Hepatic stellate cell (primary cell): ENCODE data around the gene YPEL2.
A peak's percentile ranks its signal among the peaks of the same experiment; 100 is the strongest.

Experiments used
- DNase-seq: peaks from one replicate; pipeline ENCODE4 v3.0.0; 2011; ENCODE audit warnings: low spot score

The YPEL2 gene

DNA sequence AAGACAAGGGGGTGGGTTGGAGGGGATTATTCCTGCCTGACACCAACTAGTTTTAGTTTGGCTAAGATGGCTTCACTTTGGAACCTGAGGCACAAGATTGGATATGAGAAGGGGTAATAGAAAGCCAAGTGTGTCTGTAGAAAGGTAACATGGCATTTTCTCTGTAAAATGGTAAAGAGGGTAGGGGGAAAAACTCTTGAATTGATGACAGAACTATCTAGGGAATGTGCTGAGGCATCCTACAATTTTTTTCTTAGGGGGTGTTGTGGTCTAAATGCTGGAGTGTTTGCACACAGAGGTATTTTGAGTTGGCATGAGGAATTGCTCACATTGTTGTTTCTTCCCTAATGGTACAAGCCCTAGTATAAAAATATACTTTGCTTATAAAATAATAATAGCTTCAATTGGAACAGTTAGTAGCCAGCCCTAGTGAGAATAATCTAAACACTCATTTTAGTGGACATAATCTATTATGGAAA lies 25.8 kb downstream of the YPEL2 start:
- DNase-seq = peak; percentile 39

DNA sequence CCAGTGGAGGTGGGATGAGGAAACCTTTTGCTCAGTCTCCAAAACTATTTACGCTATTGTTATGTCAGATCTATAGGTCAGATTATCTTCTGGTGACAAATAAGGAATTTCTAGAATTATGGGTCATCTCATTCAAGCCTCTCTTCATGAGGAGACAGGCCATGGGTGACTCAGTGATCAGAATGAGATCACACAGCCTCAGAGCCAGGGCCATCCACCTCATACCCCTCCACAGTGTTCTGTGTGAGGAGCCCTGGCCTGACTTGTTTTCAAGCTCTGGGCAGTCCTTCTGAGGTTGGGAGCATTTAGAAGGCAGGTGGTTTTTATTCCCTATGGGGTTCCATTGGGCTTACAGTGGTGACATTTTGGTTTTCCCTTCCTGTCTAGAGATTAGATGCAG lies 26.5 kb downstream of the YPEL2 start:
- DNase-seq = peak; percentile 75

GRCh38 chr17:59361386-59361785 lies 29.9 kb downstream of the YPEL2 start:
- DNase-seq = peak; percentile 68

DNA sequence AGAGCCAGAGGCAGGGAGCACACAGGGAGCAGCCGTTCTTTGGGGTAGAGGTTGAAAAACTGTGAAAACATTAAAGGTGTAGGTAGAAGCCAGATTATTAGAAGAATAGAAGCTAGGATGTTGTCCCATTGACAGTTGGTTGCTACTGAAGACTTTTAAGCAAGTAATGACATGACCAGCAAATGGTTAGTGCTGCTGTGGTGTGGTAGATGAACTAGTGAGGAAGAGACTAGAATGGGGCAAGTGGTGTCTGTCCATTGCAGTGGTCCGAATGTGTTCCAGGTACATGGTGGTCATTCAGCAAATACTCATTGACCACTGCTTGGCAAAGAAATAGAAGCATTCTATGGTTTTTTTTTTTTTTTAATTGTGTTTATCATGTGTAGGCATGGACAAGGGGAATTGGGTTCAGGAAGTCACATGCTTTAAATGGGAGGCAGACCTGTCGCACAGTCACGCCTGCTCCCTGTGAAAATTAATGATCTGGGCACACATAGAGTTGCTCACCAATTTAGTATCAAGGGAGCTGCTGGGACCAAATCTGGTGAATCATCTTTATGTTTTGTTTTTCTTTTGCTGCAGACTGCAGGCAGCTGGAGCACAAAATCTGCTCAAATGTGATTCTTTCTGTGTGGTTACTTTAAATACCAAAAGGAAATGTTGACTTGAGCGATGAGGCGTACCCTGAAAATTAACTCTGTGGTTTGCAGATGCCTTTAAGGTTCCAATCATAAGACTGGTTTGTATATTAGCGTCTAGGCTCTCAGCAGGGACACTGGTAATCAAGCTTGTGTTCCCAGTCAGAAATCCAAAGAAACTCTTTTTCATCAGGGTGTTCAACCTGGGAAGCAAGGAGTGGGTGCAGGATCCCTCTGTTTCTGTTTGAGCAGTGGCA lies 30.7 kb downstream of the YPEL2 start:
- peak; percentile 50 for DNase-seq

- no peak for DNase-seq
Observed at GRCh38 chr17:59362811-59363205, 31.4 kb downstream of the YPEL2 start.

GRCh38 chr17:59365383-59365981 lies 34.0 kb downstream of the YPEL2 start:
- no peak for DNase-seq

DNA sequence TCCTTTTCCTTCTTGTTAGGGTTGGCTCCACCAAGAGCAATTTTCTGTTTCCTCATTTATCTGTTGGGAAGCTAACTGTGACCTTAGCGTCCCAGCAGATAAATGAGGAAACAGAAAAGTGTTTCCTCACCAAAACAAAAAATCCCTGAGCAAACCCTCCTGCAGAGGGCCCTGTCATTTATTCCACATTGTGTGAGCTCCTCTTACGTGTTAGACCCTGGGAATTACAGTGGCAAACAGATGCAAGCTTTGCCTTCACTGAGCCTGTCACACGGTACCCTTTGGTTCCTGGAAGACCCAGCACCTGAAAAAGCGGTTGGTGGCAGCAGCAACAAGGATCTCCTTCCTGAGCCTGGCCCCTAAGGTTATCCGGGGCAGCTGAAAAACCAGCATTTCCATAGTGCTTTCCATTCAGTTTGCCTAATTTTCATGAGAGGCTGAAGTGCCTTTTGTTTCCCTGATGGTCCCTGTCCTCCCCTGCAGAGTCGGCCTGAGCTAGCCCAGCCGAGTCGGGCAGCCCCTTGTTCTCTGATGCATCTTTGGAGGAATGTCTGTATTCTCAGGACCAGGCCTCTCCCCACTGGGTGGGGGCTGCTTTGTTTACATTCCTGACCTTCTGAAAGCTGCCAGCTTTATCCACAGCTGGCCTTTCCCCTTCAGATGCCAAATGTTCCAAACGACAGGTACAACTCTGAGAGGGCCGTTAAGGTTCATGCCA lies 34.7 kb downstream of the YPEL2 start:
- DNase-seq = peak; percentile 32

- DNase-seq = peak; percentile 83
Observed at GRCh38 chr17:59366773-59367656, 35.6 kb downstream of the YPEL2 start.

GRCh38 chr17:59367657-59368045 lies 36.2 kb downstream of the YPEL2 start:
- DNase-seq = no peak

DNA sequence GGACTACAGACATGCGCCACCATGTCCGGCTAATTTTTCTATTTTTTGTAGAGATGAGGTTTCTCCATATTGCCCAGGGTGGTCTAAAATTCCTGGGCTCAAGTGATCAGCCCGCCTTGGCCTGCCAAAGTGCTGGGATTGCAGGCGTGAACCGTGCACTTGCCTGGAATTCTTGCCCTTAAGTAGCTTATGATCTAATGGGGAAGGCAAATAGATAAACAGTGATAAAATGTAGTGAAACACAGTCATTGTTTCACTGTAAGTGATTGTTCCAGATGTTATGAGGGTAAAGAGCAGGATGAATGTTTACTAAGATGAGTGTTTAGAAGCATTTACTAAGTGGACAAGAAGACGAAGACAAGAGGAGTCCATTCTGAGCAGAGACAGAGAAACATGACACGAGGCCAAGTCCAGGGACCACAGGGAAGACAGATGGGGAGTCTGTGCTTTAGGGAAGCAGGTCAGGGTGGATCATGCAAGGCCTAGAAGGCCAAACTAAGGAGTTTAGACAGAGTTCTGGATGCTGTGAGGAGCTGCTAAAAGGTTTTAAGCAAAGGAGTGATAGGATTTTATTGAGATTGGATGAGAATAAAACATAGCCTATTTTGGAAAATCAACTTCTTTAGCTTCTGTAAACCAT lies 36.9 kb downstream of the YPEL2 start:
- no peak for DNase-seq

DNA sequence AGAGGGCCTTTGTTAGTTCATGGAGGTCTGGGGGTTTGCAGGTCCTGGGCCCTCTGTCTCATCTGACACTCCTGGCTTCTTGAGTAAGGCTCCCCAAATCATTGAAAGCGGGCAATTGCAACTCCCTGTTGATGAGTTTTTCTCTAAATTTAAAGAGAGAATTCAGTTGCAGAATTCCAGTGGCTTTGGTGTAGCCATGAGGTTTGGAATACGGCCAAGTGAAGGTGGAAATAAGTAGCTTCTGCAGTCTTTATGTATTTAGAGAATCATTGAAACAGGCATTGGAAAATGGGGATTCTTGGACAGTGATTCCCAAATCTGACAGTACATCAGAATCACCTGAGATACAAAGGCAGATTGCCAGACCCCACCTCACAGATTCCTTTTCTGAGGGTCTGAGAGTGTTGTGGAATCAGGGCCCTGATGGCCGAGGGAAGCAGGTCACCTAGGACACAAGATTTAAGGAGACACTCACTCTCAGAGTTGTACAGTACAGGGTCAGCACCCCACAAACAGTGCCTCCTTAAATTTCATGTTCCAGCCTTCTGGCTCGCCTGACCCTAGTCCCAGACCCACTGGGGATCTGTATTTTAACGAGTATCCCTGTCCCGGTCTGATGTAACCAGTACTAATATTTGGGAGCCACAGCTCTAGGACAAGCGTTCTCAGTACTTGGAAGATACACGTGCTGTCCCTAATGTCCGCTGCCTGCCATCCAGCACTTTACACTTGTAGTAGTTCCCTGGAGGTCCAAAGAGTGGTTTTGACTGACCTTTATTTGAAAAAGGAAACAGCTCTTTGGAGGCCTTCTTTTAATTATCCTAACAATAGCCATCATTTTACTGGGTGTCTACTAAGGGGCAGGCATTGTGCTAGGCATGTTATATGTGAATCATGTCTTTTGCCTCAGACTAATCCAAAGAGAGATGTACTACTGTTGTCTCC lies 37.8 kb downstream of the YPEL2 start:
- no peak for DNase-seq

GRCh38 chr17:59370593-59371299 lies 39.3 kb downstream of the YPEL2 start:
- no peak for DNase-seq

DNA sequence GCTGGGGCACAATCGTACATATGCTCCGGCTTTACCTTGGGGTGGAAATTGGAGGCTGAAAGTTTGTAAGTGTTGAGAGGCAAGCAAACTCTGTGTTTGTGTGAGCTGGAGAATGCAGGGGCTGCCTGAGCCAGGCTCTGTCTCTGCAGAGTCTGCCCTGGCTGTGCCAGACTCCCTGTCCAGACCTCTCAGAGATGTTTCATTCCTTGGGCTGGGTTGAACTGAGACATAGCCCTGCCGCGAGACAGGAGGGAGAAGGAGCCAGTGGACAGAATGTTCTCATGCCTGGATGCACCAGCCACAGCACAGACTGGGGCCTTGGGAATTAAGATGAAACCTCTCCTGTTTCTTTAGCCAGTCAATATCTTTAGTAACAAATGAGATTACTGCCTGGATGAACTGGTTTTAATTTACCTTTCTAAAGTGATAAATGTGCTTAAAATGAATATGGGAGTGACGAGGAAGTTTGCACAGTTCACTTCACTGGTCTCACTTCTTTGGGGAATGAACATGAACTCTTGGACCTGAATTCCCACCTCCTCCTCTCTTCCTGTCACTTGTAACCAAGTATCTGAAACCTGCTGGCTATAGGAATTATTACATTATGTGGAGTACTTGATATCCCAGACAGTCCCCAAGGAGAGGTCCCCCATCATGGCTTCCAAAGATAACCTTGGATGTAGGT lies 40.1 kb downstream of the YPEL2 start:
- DNase-seq = peak; percentile 36

DNA sequence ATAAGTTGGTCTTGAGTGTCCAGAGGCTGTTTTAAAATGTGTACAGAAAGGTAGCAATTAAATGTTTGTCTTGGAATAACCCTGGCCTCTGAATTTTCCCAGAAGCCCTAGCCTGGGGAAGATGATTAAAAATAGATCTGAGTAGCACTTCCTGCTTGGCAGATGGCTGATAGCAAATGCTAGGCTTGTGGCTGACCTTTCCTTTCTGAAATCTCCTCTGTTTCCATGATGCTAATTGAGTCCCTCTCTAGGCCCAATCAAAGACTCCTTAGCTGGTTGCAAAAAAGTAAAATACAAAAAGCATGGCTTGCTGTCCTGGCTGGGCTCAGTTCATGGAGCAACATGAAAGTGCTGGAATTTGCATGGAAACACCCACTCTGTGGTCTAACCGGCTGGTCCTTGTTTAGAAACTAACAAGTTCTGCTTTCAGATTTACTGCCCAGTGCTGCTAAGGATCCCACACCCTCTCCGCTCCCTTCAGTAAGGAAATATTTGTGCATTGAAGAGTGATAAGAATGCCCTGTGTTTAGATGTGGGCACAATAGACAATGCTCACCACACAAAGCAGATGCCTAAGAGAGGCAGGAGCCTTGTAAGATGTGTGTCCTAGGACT lies 40.8 kb downstream of the YPEL2 start:
- peak; percentile 67 for DNase-seq

DNA sequence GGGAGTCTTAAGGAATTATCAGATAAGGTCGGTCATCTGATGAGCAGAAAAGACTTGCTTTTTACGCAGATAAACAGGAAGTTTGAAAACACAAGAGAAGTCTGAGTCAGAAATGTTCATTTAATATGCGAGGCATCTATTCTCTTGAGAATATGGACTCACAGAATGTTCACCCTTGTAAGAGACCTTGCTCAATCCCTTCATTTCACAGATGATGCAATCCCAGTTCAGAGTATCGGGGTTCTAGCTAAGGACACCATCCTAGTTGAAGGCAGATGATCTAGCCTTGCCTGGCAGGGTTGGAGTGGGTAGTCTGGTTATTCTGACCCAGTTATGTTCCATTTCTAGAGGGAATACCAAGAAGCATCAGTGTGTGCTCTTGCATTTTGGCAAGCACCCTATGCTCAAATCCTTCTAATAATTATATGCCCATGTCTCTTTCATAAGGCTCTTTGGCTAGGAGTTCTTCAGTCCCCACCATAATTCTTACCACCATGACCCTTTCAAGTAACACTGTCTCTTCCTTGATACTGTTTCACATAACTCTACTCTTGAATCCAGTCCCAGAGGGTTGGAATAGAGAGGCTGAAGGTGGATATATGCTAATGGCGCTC lies 42.5 kb downstream of the YPEL2 start:
- DNase-seq = peak; percentile 62

DNA sequence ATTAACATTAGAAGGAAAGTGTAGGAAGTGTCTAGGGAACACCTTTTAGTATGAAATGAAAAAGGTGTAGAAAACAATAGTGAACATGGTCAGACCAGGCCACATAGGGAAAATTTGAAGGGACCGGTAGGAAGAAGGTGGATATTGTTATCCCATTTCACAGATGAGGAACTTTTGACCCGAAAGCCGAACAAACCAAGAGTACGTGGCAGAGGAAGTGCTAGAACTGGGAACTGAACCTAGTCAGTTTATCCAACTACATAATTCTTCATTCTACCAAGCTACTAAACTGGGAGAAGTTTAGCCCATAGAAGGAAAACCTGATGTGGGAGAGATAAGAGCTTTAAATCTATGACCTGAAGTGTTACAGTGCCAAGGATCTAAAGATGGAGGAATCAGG lies 43.2 kb downstream of the YPEL2 start:
- no peak for DNase-seq

DNA sequence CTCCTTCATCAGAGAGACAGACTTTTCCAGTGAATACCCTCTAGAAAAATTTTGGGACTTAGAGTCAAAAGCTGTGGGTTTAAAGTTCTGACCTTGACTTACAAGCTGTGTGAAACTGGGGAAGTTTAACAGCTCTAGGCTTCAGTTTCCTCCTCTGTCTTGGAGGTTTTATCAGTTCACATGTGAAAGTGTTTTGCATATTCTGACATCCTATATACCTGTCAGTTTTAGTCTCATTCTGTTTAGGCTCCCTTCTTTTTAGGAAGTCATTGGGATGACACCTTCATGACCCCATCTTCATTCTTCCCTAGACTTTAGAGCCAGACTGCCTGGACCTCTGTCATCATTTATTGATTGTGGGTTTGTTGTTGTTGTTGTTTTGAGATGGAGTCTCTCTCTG lies 44.4 kb downstream of the YPEL2 start:
- no peak for DNase-seq

DNA sequence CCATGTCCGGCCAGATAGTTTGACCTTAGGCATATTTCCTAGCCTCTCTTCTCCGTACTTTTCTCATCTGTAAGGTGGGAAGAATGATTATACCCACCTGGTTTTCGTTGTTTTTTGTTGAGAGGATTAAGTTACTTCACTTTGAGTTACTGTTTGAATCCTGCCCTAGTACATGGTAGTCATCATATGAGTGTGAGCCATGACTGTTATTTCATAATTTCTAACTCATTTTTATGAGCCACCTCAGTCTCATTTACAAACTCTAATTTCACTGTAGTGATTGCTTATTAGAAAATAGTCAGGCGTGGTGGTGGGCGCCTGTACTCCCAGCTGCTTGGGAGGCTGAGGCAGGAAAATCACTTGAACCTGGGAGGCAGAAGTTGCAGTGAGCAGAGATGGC lies 45.1 kb downstream of the YPEL2 start:
- no peak for DNase-seq
